ENCODE measurements around the gene OASL. TPM values are rescaled to one million over a fixed set of nuclear protein-coding genes. Genes with fewer than 3 reads are reported as not detected.

OASL gene
- total and polyA plus RNA-seq, 2 of the 4 experiments (the other 2 are of a cell fraction) = under 0.01 to 0.05 TPM

GRCh38 chr12:120997448-120997847, 41.6 kb downstream of the OASL start:
- no TSS peak for BruUV-seq (replicated peaks)
- H3K9me3 ChIP-seq (ENCODE audit: control insufficient read depth, insufficient read depth, low read length) = no peaks in the 10 kb centered on the region
- dilution Hi-C loops (cut with HindIII; ENCODE audit: low sequenced_read_pairs, unreplicated experiment) (no loop called here), in situ Hi-C loops (cut with MboI; ENCODE audit: low sequenced_read_pairs) (no loop called here), intact Hi-C loops (cut with micrococcal nuclease) (no loop called here)
- no peak overlapping the region for H3K18ac ChIP-seq (ENCODE audit: low read depth, low read length)
- no peak overlapping the region for H4K8ac ChIP-seq (ENCODE audit: low read depth in 2 of 2, low read length in 2 of 2)
- no peak overlapping the region for H2AFZ ChIP-seq (replicated peaks; ENCODE audit: low read length, poor library complexity)
- ChIA-PET POLR2A (ENCODE audit: unreplicated experiment) (no interaction called here), CTCF (no interaction called here)
- no peak overlapping the region for H3K56ac ChIP-seq (ENCODE audit: extremely low read depth, insufficient read depth, low read length)
- no peak overlapping the region for H3K4ac ChIP-seq (ENCODE audit: low read depth, low read length)
- no peak overlapping the region for H3K4me3 ChIP-seq (ENCODE audit: insufficient read depth, low read depth, low read length)
- H3K4me2 ChIP-seq (ENCODE audit: low read depth, low read length) = no peak overlapping the region
- no peak overlapping the region for H2BK5ac ChIP-seq (ENCODE audit: low read depth, low read length, poor library complexity, severe bottlenecking)
- H2BK120ac ChIP-seq (ENCODE audit: low read depth, low read length) = no peak overlapping the region
- DNase-seq (no peak), ATAC-seq (ENCODE audit: low read depth) (no peak)
- H3K9ac ChIP-seq (ENCODE audit: low read depth, low read length) = no peak overlapping the region
- no peak overlapping the region for H2BK15ac ChIP-seq (ENCODE audit: low read depth, low read length)
- H2AK9ac ChIP-seq (replicated peaks; ENCODE audit: low read depth, low read length, poor library complexity) = no peak overlapping the region
- peaks cover 2% of the 10 kb centered on the region; the same call in 1 of the 2 replicates for H3K36me3 ChIP-seq (ENCODE audit: control insufficient read depth, insufficient read depth, low read length)
- no peak overlapping the region for H4K5ac ChIP-seq (ENCODE audit: low read depth, low read length)
- 92% methylated on average over 4 of the region's 9 CpGs; no CpG with 5 or more reads in 1 of the 2 experiments for WGBS, 2 experiments (ENCODE audit: extremely low coverage in 2 of 2, insufficient read length in 1 of 2)
- no peak overlapping the region for H3K23ac ChIP-seq (ENCODE audit: low read depth, low read length)
- no peak overlapping the region for H2BK20ac ChIP-seq (ENCODE audit: low read depth, low read length)
- no peak for TF ChIP-seq MAFK (IDR thresholded peaks at IDR 0.05; ENCODE audit: low read depth, low read length)
- no peak for TF ChIP-seq USF2 (IDR thresholded peaks at IDR 0.05; ENCODE audit: low read depth, low read length)
- TF ChIP-seq CHD1 (IDR thresholded peaks at IDR 0.05; ENCODE audit: low read depth, low read length) = no peak
- no peak for TF ChIP-seq CTCF (conservative IDR thresholded peaks at IDR 0.05; ENCODE audit: low read depth, low read length)
- TF ChIP-seq ELK1 (IDR thresholded peaks at IDR 0.05; ENCODE audit: borderline replicate concordance, low read depth, low read length) = no peak
- TF ChIP-seq CEBPB (IDR thresholded peaks at IDR 0.05; ENCODE audit: low read depth, low read length) = no peak
- no peak for TF ChIP-seq MXI1 (IDR thresholded peaks at IDR 0.05; ENCODE audit: borderline replicate concordance, low read depth, low read length)
- TF ChIP-seq RAD21 (IDR thresholded peaks at IDR 0.05; ENCODE audit: low read length) = no peak
- TF ChIP-seq SMC3 (IDR thresholded peaks at IDR 0.05; ENCODE audit: low read depth, low read length) = no peak
- H2AK5ac ChIP-seq (ENCODE audit: low read depth, low read length) = no peak overlapping the region
- H4K20me1 ChIP-seq (ENCODE audit: insufficient read depth, low read length) = no peaks in the 10 kb centered on the region
- H3K4me1 ChIP-seq (ENCODE audit: control insufficient read depth, insufficient read depth, low read length) = peaks cover 4% of the 10 kb centered on the region; the same call in 1 of the 2 replicates
- H3K14ac ChIP-seq (replicated peaks; ENCODE audit: low read depth, low read length) = no peak overlapping the region
- no peak overlapping the region for H4K91ac ChIP-seq (ENCODE audit: insufficient read depth, low read depth, low read length)
- H3K9me1 ChIP-seq (ENCODE audit: insufficient read depth, low read length) = no peaks in the 10 kb centered on the region
- no peak overlapping the region for H3K27ac ChIP-seq (ENCODE audit: insufficient read depth, low read length)
- H3K79me1 ChIP-seq (ENCODE audit: low read depth in 1 of 2, low read length in 2 of 2) = no peaks in the 10 kb centered on the region
- peaks cover 5% of the 10 kb centered on the region; the same call in 1 of the 2 replicates for H3K27me3 ChIP-seq (ENCODE audit: control insufficient read depth, insufficient read depth, low read length)

All from IMR-90 (cell line).